ENCODE data around the gene RANBP3. TPM values are rescaled to one million over a fixed set of nuclear protein-coding genes. Genes with fewer than 3 reads are reported as not detected.

The RANBP3 gene
- total RNA-seq, 1 donor from 2014 or later: 105 TPM

DNA sequence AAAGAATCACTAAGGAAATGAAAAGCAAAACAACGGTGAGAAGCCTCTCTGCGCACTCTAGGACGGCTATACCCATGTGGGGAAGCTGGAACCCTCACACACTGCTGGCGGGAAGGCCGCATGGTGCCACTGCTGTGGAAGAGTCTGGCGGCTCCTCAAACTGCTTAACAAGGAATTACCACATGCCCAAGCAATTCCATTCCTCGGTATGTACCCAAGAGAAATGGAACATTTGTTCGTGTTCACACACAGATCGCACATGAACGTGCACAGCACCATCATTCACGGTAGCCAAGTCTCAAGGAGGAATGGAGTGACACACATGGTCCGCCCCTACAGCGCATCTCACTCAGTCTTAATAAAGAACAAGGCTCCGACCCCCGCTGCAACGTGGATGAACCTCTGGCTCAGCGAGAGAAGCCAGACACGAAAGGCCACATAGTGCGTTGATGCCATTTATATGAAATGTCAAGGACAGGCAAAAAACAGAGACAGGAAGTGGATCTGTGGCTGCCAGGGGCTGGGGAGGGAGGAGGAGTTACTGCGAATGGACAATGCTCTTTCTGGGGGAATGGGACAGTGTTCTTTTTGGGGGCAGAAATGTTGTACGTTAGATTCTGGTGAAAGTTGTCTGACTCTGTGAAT, 56.3 kb downstream of the RANBP3 start:
- H3K27ac Mint-ChIP-seq: no peak overlapping the region
- no peaks in the 10 kb centered on the region for H3K27me3 Mint-ChIP-seq
- no peak overlapping the region for H3K4me3 Mint-ChIP-seq
- intact Hi-C loops (cut with micrococcal nuclease): no loop called here
- peaks cover 49% of the 10 kb centered on the region for H3K36me3 Mint-ChIP-seq (ENCODE audit: low read depth)
- DNase-seq: no peak
- H3K9me3 Mint-ChIP-seq: no peaks in the 10 kb centered on the region
- peaks cover 3% of the 10 kb centered on the region for H3K4me1 Mint-ChIP-seq

DNA sequence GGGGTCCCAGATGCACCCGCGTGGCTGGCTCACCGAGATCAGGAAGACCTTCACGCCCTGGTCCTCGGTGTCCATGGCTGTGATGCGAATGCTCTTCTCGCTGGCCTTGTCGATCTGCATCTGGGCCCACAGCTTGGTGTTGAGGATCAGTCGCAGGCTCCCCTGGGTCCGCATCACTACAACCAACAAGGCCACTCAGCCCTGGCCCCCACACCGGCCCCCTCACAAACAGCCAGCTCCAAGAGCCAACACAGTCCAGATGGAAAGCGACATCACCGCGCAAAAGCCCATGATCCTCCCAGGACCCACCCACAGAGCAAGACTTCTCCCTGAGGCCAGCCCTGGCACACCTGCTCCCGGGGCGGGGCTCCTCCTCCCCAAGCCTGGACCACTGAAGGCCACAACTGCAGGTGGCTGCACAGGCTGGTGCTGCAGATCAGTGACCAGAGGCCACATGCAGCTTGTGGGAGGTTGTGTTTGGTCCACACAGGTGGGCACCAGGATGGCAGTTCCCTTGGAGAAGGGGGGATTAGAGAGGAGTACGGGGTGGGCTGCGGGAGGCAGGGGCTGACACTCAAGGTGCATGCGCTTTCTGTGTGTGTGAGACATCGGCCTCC, 59.4 kb downstream of the RANBP3 start:
- peaks cover 38% of the 10 kb centered on the region for H3K36me3 Mint-ChIP-seq (ENCODE audit: low read depth)
- H3K27ac Mint-ChIP-seq: no peak overlapping the region
- intact Hi-C loops (cut with micrococcal nuclease): no loop called here
- H3K4me1 Mint-ChIP-seq: peaks cover 3% of the 10 kb centered on the region
- no peaks in the 10 kb centered on the region for H3K9me3 Mint-ChIP-seq
- DNase-seq: no peak
- H3K4me3 Mint-ChIP-seq: no peak overlapping the region
- H3K27me3 Mint-ChIP-seq: no peaks in the 10 kb centered on the region

DNA sequence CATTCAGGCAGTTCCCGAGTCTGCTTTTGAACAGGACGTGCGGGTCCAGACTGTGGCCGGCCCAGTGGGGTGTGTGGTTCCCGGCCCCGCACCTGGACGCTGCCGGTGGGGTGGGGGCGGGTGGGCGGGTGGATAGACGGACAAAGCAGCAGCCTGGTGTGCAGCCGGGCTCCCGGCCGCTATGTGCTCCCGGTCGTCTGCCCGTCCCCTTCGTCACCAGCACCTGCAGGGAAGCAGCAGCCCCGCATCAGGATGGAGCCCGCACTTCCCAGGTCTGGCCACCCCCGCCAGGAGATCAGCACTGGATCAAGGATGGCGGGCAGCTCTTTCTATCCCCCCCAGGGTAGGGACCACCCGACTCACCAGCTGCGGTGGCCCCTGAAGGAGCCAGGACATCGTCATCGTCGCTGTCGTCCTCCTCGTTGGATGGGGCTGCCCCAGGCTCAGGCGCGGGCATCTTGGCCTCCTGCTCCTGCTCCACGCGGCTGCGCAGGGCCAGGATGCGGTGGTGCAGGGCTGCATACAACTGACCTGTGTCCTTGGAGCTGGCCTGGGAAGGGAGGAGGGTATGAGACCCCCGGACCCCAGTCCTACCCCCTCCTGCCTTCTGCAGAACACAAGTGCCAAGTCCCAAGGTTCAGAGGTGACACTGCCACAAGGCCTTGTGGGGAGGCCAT, 60.4 kb downstream of the RANBP3 start:
- H3K27ac Mint-ChIP-seq: no peak overlapping the region
- intact Hi-C loops (cut with micrococcal nuclease): no loop called here
- peaks cover 31% of the 10 kb centered on the region for H3K36me3 Mint-ChIP-seq (ENCODE audit: low read depth)
- H3K4me1 Mint-ChIP-seq: peaks cover 3% of the 10 kb centered on the region
- no peak overlapping the region for H3K4me3 Mint-ChIP-seq
- DNase-seq: no peak
- no peaks in the 10 kb centered on the region for H3K27me3 Mint-ChIP-seq
- no peaks in the 10 kb centered on the region for H3K9me3 Mint-ChIP-seq

DNA sequence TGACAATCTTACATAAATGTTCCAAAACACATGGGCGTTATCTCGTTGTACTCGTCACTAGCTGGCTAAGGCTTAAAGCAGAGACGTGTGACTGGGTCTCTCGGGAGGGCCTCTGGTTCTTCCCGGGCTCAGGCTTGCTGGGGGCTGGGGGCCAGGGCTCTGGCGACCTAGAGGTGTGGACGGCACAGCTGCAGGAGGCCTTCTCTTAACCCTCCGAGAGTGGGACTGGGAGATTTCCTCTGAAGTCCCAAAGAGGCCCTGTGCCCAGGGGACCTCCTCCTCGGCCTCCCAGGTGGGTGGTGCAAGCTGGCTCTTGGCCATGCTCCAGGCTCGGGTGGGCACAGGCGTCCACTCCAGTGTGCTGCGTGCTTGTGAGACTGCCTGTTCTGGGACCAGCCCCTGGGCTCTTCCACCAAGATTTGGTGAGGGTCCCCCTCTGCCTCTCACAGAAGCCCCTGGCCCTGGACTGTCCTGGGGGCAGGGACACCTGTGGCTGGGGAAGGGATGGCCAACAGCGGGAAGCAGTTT, 61.7 kb downstream of the RANBP3 start:
- H3K4me3 Mint-ChIP-seq: no peak overlapping the region
- no peaks in the 10 kb centered on the region for H3K27me3 Mint-ChIP-seq
- H3K9me3 Mint-ChIP-seq: no peaks in the 10 kb centered on the region
- H3K4me1 Mint-ChIP-seq: no peaks in the 10 kb centered on the region
- H3K36me3 Mint-ChIP-seq (ENCODE audit: low read depth): peaks cover 25% of the 10 kb centered on the region
- H3K27ac Mint-ChIP-seq: no peak overlapping the region
- no peak for DNase-seq
- intact Hi-C loops (cut with micrococcal nuclease): no loop called here

DNA sequence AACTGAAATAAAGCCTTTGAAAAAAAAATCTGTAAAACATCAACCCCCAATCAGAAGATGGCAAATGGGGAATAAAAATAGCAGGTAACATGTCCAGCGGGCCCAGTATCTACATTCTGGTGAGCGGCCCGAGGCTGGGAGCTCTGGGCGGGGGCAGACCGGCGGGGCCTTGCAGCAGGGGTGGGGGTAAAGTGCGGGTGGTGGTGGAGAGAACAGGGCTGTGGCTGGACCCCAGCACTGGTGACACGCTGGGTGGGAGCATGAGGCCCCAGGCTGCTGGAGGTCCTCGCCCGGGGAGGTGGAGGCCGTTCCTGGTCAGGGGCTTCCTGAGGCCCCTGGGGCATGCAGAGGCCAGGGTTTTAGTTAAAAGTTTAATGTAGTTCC, 62.2 kb downstream of the RANBP3 start:
- intact Hi-C loops (cut with micrococcal nuclease): no loop called here
- no peaks in the 10 kb centered on the region for H3K4me1 Mint-ChIP-seq
- H3K27ac Mint-ChIP-seq: no peak overlapping the region
- DNase-seq: no peak
- H3K27me3 Mint-ChIP-seq: no peaks in the 10 kb centered on the region
- no peaks in the 10 kb centered on the region for H3K9me3 Mint-ChIP-seq
- peaks cover 25% of the 10 kb centered on the region for H3K36me3 Mint-ChIP-seq (ENCODE audit: low read depth)
- no peak overlapping the region for H3K4me3 Mint-ChIP-seq

DNA sequence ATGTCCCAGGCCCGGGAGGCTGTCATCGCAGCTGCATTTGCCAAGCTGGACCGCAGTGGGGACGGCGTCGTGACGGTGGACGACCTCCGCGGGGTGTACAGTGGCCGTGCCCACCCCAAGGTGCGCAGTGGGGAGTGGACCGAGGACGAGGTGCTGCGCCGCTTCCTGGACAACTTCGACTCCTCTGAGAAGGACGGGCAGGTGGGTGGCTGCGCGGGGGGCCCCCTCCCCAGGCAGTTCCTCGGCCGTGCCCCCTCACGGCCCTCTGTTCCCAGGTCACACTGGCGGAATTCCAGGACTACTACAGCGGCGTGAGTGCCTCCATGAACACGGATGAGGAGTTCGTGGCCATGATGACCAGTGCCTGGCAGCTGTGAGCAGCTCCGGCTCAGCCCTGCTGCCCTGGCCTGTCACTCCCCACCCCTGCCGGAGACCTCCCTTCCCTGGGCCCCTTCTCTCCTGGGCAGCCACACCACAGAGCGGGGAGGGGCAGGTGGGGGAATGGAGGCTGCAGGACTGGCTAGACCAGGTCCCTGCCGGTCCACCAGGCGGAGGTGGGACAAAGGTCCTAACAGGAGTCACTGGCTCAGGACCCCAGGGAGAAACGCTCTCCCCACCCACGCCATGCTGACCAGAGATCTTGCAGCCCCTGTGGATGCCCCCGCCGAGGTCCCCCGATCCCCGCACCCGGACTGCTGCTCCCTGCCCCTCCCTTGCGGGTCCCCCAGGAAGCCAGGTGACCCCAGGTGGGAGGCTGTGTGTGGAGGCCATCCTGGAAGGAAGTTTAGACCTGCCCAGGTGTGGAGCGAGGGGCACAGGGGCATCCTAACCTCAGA, 62.8 kb downstream of the RANBP3 start:
- intact Hi-C loops (cut with micrococcal nuclease): no loop called here
- DNase-seq: no peak
- Mint-ChIP-seq H3K36me3 (ENCODE audit: low read depth) (peaks cover 26% of the 10 kb centered on the region), H3K4me1 (no peaks in the 10 kb centered on the region), H3K27me3 (no peaks in the 10 kb centered on the region), H3K4me3 (no peak overlapping the region), H3K9me3 (no peaks in the 10 kb centered on the region), H3K27ac (no peak overlapping the region)

DNA sequence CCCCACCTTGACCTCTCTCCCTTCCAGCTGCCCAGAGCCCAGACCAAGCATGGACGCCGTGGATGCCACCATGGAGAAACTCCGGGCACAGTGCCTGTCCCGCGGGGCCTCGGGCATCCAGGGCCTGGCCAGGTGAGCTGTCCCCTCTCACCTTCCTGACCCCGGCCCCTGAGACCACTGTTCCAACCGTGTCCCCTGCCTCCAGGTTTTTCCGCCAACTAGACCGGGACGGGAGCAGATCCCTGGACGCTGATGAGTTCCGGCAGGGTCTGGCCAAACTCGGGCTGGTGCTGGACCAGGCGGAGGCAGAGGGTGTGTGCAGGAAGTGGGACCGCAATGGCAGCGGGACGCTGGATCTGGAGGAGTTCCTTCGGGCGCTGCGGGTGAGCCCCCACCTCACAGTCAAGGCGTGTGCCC, 63.6 kb downstream of the RANBP3 start:
- Mint-ChIP-seq H3K4me1 (no peaks in the 10 kb centered on the region), H3K4me3 (no peak overlapping the region), H3K27me3 (no peaks in the 10 kb centered on the region), H3K27ac (no peak overlapping the region), H3K36me3 (ENCODE audit: low read depth) (peaks cover 22% of the 10 kb centered on the region), H3K9me3 (no peaks in the 10 kb centered on the region)
- intact Hi-C loops (cut with micrococcal nuclease): no loop called here
- DNase-seq: no peak

DNA sequence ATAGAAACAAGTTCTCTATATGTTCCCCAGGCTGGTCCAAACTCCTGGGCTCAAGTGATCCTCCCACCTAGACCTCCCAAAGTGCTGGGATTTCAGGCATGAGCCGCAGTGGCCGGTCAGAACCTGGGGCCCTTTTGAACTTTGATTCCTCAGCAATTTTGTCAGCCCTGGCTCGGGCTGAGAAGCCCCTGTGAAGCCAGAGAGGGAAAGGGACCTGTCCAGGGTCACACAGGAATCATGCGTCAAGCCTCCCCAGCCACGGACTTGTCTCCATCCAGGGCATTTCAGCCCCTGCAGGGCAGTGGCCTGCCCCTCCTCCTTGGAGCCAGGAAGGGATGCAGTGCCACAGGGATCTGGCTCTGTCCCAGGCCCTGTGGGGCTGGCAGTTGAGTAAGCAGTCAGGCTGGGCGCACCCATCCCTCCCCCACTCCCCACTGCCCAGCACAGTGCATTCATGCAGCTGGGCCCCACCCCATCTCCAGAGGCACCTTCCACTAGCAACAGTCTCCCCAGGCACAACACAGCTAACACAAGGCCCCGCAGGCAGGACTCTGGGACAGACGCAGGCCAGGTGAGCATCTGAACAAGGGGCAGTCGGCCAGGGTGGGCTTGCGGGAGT, 64.1 kb downstream of the RANBP3 start, which contains the start of gene CAPS:
Gene CAPS (plus strand): TSS at position 516 of the 619 bp plus-strand sequence. CDS start 153 bp downstream, outside the sequence.
- H3K4me3 Mint-ChIP-seq: no peak within 1 kb of the TSS
- no peak for DNase-seq
- intact Hi-C loops (cut with micrococcal nuclease): no loop called here
- H3K9me3 Mint-ChIP-seq: no peaks in the 10 kb centered on the region
- peaks cover 21% of the 10 kb centered on the region for H3K36me3 Mint-ChIP-seq (ENCODE audit: low read depth)
- no peaks in the 10 kb centered on the region for H3K27me3 Mint-ChIP-seq
- no peaks in the 10 kb centered on the region for H3K4me1 Mint-ChIP-seq
- no peak within 1 kb of the TSS for H3K27ac Mint-ChIP-seq

DNA sequence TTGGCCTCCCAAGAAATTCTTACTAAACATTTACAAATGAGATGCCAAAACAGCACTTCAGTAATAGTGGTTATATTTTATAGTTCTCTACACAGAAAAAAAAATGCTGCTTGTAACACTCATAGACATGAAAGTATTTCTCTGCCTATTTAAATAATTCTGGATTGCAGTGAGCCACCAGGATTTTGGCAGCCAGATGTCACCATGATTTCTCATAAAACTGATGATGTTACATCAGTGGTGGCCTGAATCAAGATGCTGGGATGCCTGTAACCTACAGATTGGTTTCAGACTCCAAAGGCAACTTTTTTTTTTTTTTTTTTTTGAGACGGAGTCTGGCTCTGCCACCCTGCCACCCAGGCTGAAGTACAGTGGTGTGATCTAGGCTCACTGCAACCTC, 66.6 kb downstream of the RANBP3 start:
- Mint-ChIP-seq H3K27me3 (no peaks in the 10 kb centered on the region), H3K4me3 (no peak overlapping the region), H3K9me3 (no peaks in the 10 kb centered on the region), H3K36me3 (ENCODE audit: low read depth) (peaks cover 11% of the 10 kb centered on the region), H3K4me1 (peaks cover 12% of the 10 kb centered on the region), H3K27ac (no peak overlapping the region)
- intact Hi-C loops (cut with micrococcal nuclease): no loop called here
- DNase-seq: no peak

DNA sequence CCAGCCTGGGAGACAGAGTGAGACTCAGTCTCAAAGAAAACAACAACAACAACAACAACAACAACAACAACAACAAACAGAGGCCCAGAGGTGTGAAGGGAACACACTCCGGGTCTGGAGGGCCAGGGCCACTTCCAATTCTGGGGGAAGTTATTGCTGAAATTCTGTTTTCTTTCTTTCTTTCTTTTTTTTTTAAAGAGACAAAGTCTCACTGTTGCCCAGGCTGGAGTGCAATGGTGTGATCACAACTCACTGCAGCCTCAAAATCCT, 67.4 kb downstream of the RANBP3 start:
- peaks cover 7% of the 10 kb centered on the region for H3K36me3 Mint-ChIP-seq (ENCODE audit: low read depth)

DNA sequence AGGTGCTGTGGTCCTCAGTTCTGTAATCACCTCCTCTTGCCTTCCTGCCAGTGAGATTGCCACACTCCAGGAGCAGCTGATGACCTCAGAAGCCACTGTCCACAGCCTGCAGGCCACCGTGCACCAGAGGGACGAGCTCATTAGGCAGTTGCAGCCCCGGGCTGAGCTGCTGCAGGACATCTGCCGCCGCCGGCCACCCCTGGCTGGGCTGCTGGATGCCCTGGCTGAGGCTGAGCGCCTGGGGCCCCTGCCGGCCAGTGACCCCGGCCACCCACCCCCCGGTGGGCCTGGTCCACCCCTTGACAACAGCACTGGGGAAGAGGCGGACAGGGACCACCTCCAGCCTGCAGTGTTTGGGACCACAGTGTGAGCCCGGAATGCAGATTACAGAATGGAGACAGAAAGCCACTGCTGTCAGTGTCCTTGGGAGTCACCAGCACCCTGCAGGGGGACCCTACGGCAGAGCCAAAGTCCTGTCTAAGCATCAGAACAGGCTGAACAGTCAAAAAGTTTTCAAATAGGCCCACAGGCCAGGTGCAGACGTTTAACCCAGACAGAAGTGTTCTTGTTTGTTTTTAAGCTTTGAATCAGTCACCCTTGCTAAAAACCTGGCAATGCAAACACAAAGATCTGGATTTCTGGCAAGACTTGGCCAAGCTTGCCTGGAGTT, 69.0 kb downstream of the RANBP3 start:
- Mint-ChIP-seq H3K4me3 (no peak overlapping the region), H3K9me3 (no peaks in the 10 kb centered on the region), H3K27me3 (no peaks in the 10 kb centered on the region), H3K27ac (no peak overlapping the region), H3K36me3 (ENCODE audit: low read depth) (peaks cover 7% of the 10 kb centered on the region), H3K4me1 (peaks cover 18% of the 10 kb centered on the region)
- DNase-seq: no peak
- intact Hi-C loops (cut with micrococcal nuclease): loop anchor here (10.0 kb wide), 1 partner anchor 184 kb away; the partner anchor contains the start of genes CATSPERD and LONP1

More for the DNA sequence above, 67.4 kb downstream of the RANBP3 start:
- no peaks in the 10 kb centered on the region for H3K9me3 Mint-ChIP-seq
- H3K27ac Mint-ChIP-seq: no peak overlapping the region
- DNase-seq: no peak
- intact Hi-C loops (cut with micrococcal nuclease): no loop called here
- peaks cover 18% of the 10 kb centered on the region for H3K4me1 Mint-ChIP-seq
- H3K27me3 Mint-ChIP-seq: no peaks in the 10 kb centered on the region
- no peak overlapping the region for H3K4me3 Mint-ChIP-seq

DNA sequence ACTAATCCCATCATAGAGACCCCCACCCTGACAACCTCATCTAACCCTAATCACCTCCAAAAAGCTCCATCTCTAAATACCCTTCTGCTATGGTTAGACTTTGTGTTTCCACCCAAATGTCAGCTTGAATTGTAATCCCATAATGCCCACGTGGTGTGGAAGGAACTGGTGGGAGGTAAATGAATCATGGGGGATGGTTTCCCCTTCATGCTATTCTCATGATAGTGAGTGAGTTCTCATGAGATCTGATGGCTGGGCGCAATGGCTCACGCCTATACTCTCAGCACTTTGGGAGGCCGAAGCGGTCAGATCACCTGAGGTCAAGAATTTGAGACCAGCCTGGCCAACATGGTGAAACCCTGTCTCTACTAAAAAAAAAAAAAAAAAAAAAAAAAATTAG, 70.7 kb downstream of the RANBP3 start:
- Mint-ChIP-seq H3K36me3 (ENCODE audit: low read depth) (peaks cover 11% of the 10 kb centered on the region), H3K27ac (peak overlapping the region; percentile 56), H3K4me1 (peaks cover 21% of the 10 kb centered on the region), H3K4me3 (peak overlapping the region; percentile 59), H3K9me3 (no peaks in the 10 kb centered on the region), H3K27me3 (no peaks in the 10 kb centered on the region)
- intact Hi-C loops (cut with micrococcal nuclease): loop anchor here (10.0 kb wide), 1 partner anchor 182 kb away; the partner anchor contains the start of genes CATSPERD and LONP1
- DNase-seq: no peak

All from activated CD4-positive, alpha-beta T cell treated with anti-CD3 and anti-CD28 coated beads, Interleukin-2, amount 10 ng/mL, durations not matched to agents 24 days and 14 days (primary cell).